Measurements from ENCODE around the gene COX6A1. TPM values are rescaled to one million over a fixed set of nuclear protein-coding genes. Genes with fewer than 3 reads are reported as not detected.

COX6A1 gene
- total RNA-seq, 1 experiment from 2014 or later = 464 TPM

GRCh38 chr12:120439646-120440247, 1.8 kb downstream of the COX6A1 start:
- Histone ChIP-seq H3K4me2 (ENCODE audit: low read length) (peak overlapping the region; percentile 83), H3K9me2 (ENCODE audit: insufficient read depth) (no peaks in the 10 kb centered on the region), H3K36me3 (ENCODE audit: control insufficient read depth in 1 of 2, insufficient read depth in 2 of 2, low read length in 2 of 2) (peaks cover 21 to 35% of the 10 kb centered on the region in 2 experiments), H3K79me2 (ENCODE audit: insufficient read depth, low read length) (peaks cover 58% of the 10 kb centered on the region), H2AFZ (ENCODE audit: low read depth, low read length, poor library complexity, severe bottlenecking) (no peak overlapping the region), H3K4me3 (replicated peaks in 1 of 2; ENCODE audit: low read depth in 1 of 2, low read length in 2 of 2) (peak overlapping the region; percentile 5 to 24; a peak in 3 of 4 replicates), H3K4me1 (ENCODE audit: control insufficient read depth in 1 of 2, insufficient read depth in 2 of 2, low read length in 2 of 2) (peaks cover 9 to 22% of the 10 kb centered on the region in 2 experiments), H3K9me3 (ENCODE audit: control insufficient read depth in 1 of 2, insufficient read depth in 1 of 2, low read depth in 1 of 2, low read length in 2 of 2) (no peaks in the 10 kb centered on the region), H3K9ac (ENCODE audit: low read length) (no peak overlapping the region), H3K27me3 (ENCODE audit: insufficient read depth, low read length) (no peaks in the 10 kb centered on the region), H3K27ac (ENCODE audit: low read depth, low read length) (peak overlapping the region; percentile 1; the same call in 1 of the 2 replicates), H4K20me1 (ENCODE audit: insufficient read depth) (peaks cover 8% of the 10 kb centered on the region; the same call in 1 of the 2 replicates)
- peak; percentile 64 to 90 (median 78) for TF ChIP-seq CTCF (IDR thresholded peaks at IDR 0.05 in 2 of 3, conservative IDR thresholded peaks at IDR 0.05 in 1 of 3; ENCODE audit: borderline replicate concordance in 1 of 3, insufficient read depth in 1 of 3, low read depth in 2 of 3, low read length in 2 of 3)
- TF ChIP-seq EGR1 (IDR thresholded peaks at IDR 0.05; ENCODE audit: low read depth) = 0 out of 2 replicates have a peak, but pooled peaks have one; percentile 12
- peak; percentile 71 for TF ChIP-seq RAD21 (IDR thresholded peaks at IDR 0.05; ENCODE audit: low read depth)
- TF ChIP-seq SIN3A (IDR thresholded peaks at IDR 0.05; ENCODE audit: low read depth) = no peak
- CTCF ChIA-PET = no interaction called here
- ATAC-seq = peak; percentile 67
- intact Hi-C loops (cut with micrococcal nuclease) = loop anchor here (1.0 to 10.0 kb wide), 4 partner anchors 83 to 205 kb away; partner anchors contain the start of gene CABP1
- POLR2A ChIA-PET = no interaction called here
- RAD21 ChIA-PET (ENCODE audit: low non-redundant PET in 1 of 2, low total read pairs in 2 of 2, uncharacterized antibody in 2 of 2, unreplicated experiment in 2 of 2) = no interaction called here
- DNase-seq (ENCODE audit: low read depth, low spot score) = peak; percentile 59
- BruUV-seq (replicated peaks) = no TSS peak

GRCh38 chr12:120444676-120445075, 6.8 kb downstream of the COX6A1 start:
- ATAC-seq = no peak
- no peak for DNase-seq (ENCODE audit: low read depth, low spot score)
- Histone ChIP-seq H3K9me2 (ENCODE audit: insufficient read depth) (no peaks in the 10 kb centered on the region), H3K4me2 (ENCODE audit: low read length) (peak overlapping the region; percentile 75), H3K9ac (ENCODE audit: low read length) (0 out of 2 replicates have a peak overlapping the region, but pooled peaks have one; percentile 97), H3K36me3 (ENCODE audit: control insufficient read depth in 1 of 2, insufficient read depth in 2 of 2, low read length in 2 of 2) (peaks cover 26 to 40% of the 10 kb centered on the region in 2 experiments), H3K27ac (ENCODE audit: low read depth, low read length) (no peak overlapping the region), H4K20me1 (ENCODE audit: insufficient read depth) (peaks cover 8% of the 10 kb centered on the region; the same call in 1 of the 2 replicates), H3K4me1 (ENCODE audit: control insufficient read depth in 1 of 2, insufficient read depth in 2 of 2, low read length in 2 of 2) (peaks cover 14 to 21% of the 10 kb centered on the region in 2 experiments), H3K27me3 (ENCODE audit: insufficient read depth, low read length) (no peaks in the 10 kb centered on the region), H3K4me3 (replicated peaks in 1 of 2; ENCODE audit: low read depth in 1 of 2, low read length in 2 of 2) (peak overlapping the region; percentile 95 to 99), H3K79me2 (ENCODE audit: insufficient read depth, low read length) (peaks cover 90% of the 10 kb centered on the region), H2AFZ (ENCODE audit: low read depth, low read length, poor library complexity, severe bottlenecking) (no peak overlapping the region), H3K9me3 (ENCODE audit: control insufficient read depth in 1 of 2, insufficient read depth in 1 of 2, low read depth in 1 of 2, low read length in 2 of 2) (no peaks in the 10 kb centered on the region)
- ChIA-PET RAD21 (ENCODE audit: low non-redundant PET in 1 of 2, low total read pairs in 2 of 2, uncharacterized antibody in 2 of 2, unreplicated experiment in 2 of 2) (no interaction called here), POLR2A (no interaction called here), CTCF (interaction anchor here (1.4 kb wide), 1 partner anchor 14 kb away, joined by 3 read pairs; no protein-coding TSS in a partner anchor)
- TF ChIP-seq POLR2AphosphoS5 (IDR thresholded peaks at IDR 0.05; ENCODE audit: low read depth, low read length) = no peak
- no peak for TF ChIP-seq SP1 (IDR thresholded peaks at IDR 0.05; ENCODE audit: low read depth)
- TF ChIP-seq MAX (IDR thresholded peaks at IDR 0.05) = no peak
- TF ChIP-seq EZH2 (IDR thresholded peaks at IDR 0.05) = no peak
- no peak for TF ChIP-seq CTCF (IDR thresholded peaks at IDR 0.05 in 2 of 3, conservative IDR thresholded peaks at IDR 0.05 in 1 of 3; ENCODE audit: borderline replicate concordance in 1 of 3, insufficient read depth in 1 of 3, low read depth in 2 of 3, low read length in 2 of 3)
- TF ChIP-seq CEBPB (IDR thresholded peaks at IDR 0.05; ENCODE audit: low read depth) = no peak
- no peak for TF ChIP-seq SIN3A (IDR thresholded peaks at IDR 0.05; ENCODE audit: low read depth)
- TF ChIP-seq ZFX (IDR thresholded peaks at IDR 0.05) = no peak
- TF ChIP-seq SRF (IDR thresholded peaks at IDR 0.05; ENCODE audit: low read depth) = no peak
- TF ChIP-seq EZH2phosphoT487 (IDR thresholded peaks at IDR 0.05; ENCODE audit: borderline replicate concordance) = no peak
- BruUV-seq (replicated peaks) = no TSS peak
- intact Hi-C loops (cut with micrococcal nuclease) = no loop called here

All from HCT116 (cell line).